Activated effector memory CD4-positive, alpha-beta T cell treated with anti-CD3 and anti-CD28 coated beads, Interleukin-2, amount 50 U/mL, for 16 hours (primary cell): ENCODE measurements around the gene DHPS.
"Not testable (repeated sequence)": the region's sequence is repeated elsewhere in the genome, so short reads cannot be mapped to it uniquely, and the experiment has no call there.

ENCODE experiments used
- DNase-seq: peaks from one replicate; pipeline ENCODE4 v3.0.0-alpha.2; 2020

DHPS gene

GRCh38 chr19:12705169-12705568 is 23.5 kb upstream of the DHPS start:
- DNase-seq, result no peak

GRCh38 chr19:12703046-12703445 is 21.4 kb upstream of the DHPS start:
- DNase-seq, result no peak

- DNase-seq, result no peak
Measured at GRCh38 chr19:12701596-12702282, 20.1 kb upstream of the DHPS start.

- DNase-seq, result no peak
Measured at GRCh38 chr19:12698138-12698537, 16.5 kb upstream of the DHPS start.

- not testable (repeated sequence) for DNase-seq
Measured at GRCh38 chr19:12697425-12697824, 15.7 kb upstream of the DHPS start.

- DNase-seq, result peak; percentile 100
Measured at GRCh38 chr19:12696366-12697335, 15.0 kb upstream of the DHPS start, which contains the start of gene FBXW9. FBXW9 (minus strand) TSS chr19:12696631; CDS start chr19:12696581, 50 bp downstream.

- peak; percentile 69 for DNase-seq
Measured at GRCh38 chr19:12695997-12696365, 14.3 kb upstream of the DHPS start.

GRCh38 chr19:12695514-12695913 is 13.8 kb upstream of the DHPS start:
- DNase-seq, result no peak

GRCh38 chr19:12695096-12695495 is 13.4 kb upstream of the DHPS start:
- DNase-seq, result no peak

GRCh38 chr19:12694641-12695040 is 13.0 kb upstream of the DHPS start:
- DNase-seq, result no peak

- no peak for DNase-seq
Measured at GRCh38 chr19:12692960-12693359, 11.3 kb upstream of the DHPS start.

GRCh38 chr19:12689581-12690216 is 8.0 kb upstream of the DHPS start:
- DNase-seq, result no peak

GRCh38 chr19:12689012-12689411 is 7.3 kb upstream of the DHPS start:
- no peak for DNase-seq

GRCh38 chr19:12687496-12688196 is 6.0 kb upstream of the DHPS start, which contains the start of gene GNG14:
GNG14 (plus strand) TSS chr19:12687998; CDS start chr19:12688049, 51 bp downstream.
- DNase-seq, result no peak

GRCh38 chr19:12685831-12686230 is 4.2 kb upstream of the DHPS start:
- no peak for DNase-seq

GRCh38 chr19:12680034-12680433 is 1.6 kb downstream of the DHPS start:
- DNase-seq, result no peak

- DNase-seq, result not testable (repeated sequence)
Measured at GRCh38 chr19:12678039-12678438, 3.6 kb downstream of the DHPS start.

GRCh38 chr19:12676928-12677327 is 4.8 kb downstream of the DHPS start:
- no peak for DNase-seq

GRCh38 chr19:12676384-12676792 is 5.3 kb downstream of the DHPS start:
- DNase-seq, result peak; percentile 95

- DNase-seq, result no peak
Measured at GRCh38 chr19:12675940-12676339, 5.7 kb downstream of the DHPS start.

GRCh38 chr19:12675399-12675798 is 6.3 kb downstream of the DHPS start:
- DNase-seq, result no peak

- DNase-seq, result no peak
Measured at GRCh38 chr19:12672744-12673143, 8.9 kb downstream of the DHPS start.
